Naive thymus-derived CD8-positive, alpha-beta T cell (primary cell): ENCODE results near the gene ZNF460. TPM values are rescaled to one million over a fixed set of nuclear protein-coding genes. Genes with fewer than 3 reads are reported as not detected.

ENCODE experiments used
- ATAC-seq, 2 donors: fragments of 150-1000 bp; cut with Tn5 transposase in 1 of 2; sonication (Bioruptor Pico), chemical (Tn5 transposase) in 1 of 2; 1 replicate in 1 of 2; 2 replicates in 1 of 2; pipeline ENCODE4 v1.10.0; 2021; ENCODE audit warnings: mild to moderate bottlenecking in 2 of 2, moderate library complexity in 2 of 2
- POLR2A ChIA-PET: fragments of 350-600 bp; sonication (Branson Sonifier 250); formaldehyde crosslinking; loops from one replicate; lab custom pipeline; 2021; ENCODE audit warnings: antibody characterized with exemption; lab: Charles Lee
- DNase-seq, 10 donors: peaks; one replicate each; pipeline versions ENCODE4 v3.0.0 to v3.0.0-alpha.2; 2020 to 2022
- H3K27ac Mint-ChIP-seq, 10 donors: one replicate each; pipeline ENCODE4 v1.8.0; 2020 to 2022; ENCODE audit warnings: mild to moderate bottlenecking in 10 of 10, mixed read lengths in 10 of 10, moderate library complexity in 4 of 10, inconsistent platforms in 1 of 10
- H3K27me3 Mint-ChIP-seq, 5 donors: one replicate each; pipeline ENCODE4 v1.8.0; 2021 to 2022; ENCODE audit warnings: mixed read lengths in 5 of 5
- H3K36me3 Mint-ChIP-seq, 3 donors: one replicate each; pipeline ENCODE4 v1.8.0; 2020 to 2022; ENCODE audit warnings: mixed read lengths in 3 of 3, mild to moderate bottlenecking in 2 of 3, inconsistent platforms in 1 of 3
- H3K4me1 Mint-ChIP-seq, 4 donors: one replicate each; pipeline ENCODE4 v1.8.0; 2021 to 2022; ENCODE audit warnings: mixed read lengths in 4 of 4
- H3K4me3 Mint-ChIP-seq, 10 donors: one replicate each; pipeline ENCODE4 v1.8.0; 2020 to 2022; ENCODE audit warnings: mild to moderate bottlenecking in 10 of 10, mixed read lengths in 10 of 10, moderate library complexity in 6 of 10, inconsistent platforms in 1 of 10
- H3K9me3 Mint-ChIP-seq, 9 donors: one replicate each; pipeline ENCODE4 v1.8.0; 2020 to 2022; ENCODE audit warnings: mixed read lengths in 9 of 9, mild to moderate bottlenecking in 3 of 9, inconsistent platforms in 1 of 9, moderate library complexity in 1 of 9
- polyA plus RNA-seq, 3 donors: library from polyadenylated mRNA; unstranded; fragments of 300-500 nt; fragmentation: Illumina TruSeq; gene quantifications; one replicate each; pipeline ENCODE4 v1.2.3, GENCODE V29; 2021
- total RNA-seq, 8 experiments: library from RNA in 2 of 8; stranded (reverse) in 2 of 8; gene quantifications; one replicate each; pipeline ENCODE4 v1.2.3 and lab custom pipeline; 2021 to 2026

ZNF460 gene
- total RNA-seq (10 to 100 TPM; 74.4 to 85.3 TPM), polyA plus RNA-seq (1 to 10 TPM; 5.4 to 9.4 (median 6.0) TPM), total RNA-seq (lab: John Stamatoyannopoulos, UW) (73.0 to 197 (median 121) reads per million in 6 experiments)

DNA sequence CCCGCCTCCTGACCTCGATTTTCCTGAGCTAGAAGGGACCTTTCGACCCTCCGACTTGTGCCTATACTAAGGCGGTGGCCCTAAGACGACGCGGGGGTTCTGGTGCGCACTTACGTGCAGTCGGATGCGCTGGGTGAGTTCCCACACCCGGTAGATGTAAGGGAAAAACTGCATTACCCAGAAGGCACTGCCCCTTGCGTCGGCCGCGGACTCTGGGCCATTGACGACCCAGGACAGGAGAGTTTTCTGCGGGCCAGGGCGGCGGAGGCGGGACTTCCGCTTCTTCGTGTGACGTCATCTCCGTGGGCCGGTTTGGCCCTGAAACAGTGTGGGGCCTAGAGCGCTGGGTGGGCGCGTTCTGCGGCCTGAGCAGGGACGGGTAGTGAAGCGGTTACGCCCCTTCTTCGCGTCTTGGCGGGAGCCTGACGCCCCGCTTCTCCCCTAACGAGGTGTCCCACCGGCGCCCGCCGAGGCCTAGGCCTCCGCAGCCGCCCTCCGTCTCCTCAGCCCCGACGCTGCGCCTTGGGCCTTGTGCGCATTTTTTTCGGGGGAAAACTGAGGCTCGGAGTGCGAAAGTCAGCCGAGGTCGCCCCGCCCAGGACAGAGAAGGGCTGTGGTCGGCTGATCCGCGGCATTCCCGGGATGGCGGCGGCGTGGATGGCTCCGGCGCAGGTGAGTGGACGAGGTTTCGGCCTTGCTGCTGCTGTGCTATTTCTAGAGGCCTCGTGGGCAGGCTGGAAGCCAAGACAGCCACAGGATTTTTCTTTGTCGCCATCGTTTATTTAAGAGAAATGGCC, at the start of gene ZNF460:
Gene ZNF460, plus strand, starts transcription at position 321 of the 797 bp plus-strand sequence. Its CDS starts 322 bp downstream, at position 643.
- DNase-seq = peak; percentile 92 to 99 (median 96)
- Mint-ChIP-seq H3K4me1 (peaks cover 20 to 40% (median 32%) of the 10 kb centered on the region in 4 donors), H3K36me3 (peaks cover 5 to 40% (median 37%) of the 10 kb centered on the region in 3 donors), H3K27me3 (no peaks in the 10 kb centered on the region), H3K4me3 (no peak within 1 kb of the TSS), H3K27ac (no peak within 1 kb of the TSS), H3K9me3 (peaks cover 0 to 9% (median 0%) of the 10 kb centered on the region in 9 donors)
- peak; percentile 90 to 92 for ATAC-seq
- POLR2A ChIA-PET = interaction anchor here (1.1 to 1.8 kb wide), 3 partner anchors 40 to 722 kb away, joined by 4 to 11 read pairs (median 5); partner anchors contain the start of genes ZNF304, ZNF606 and ZNF805

DNA sequence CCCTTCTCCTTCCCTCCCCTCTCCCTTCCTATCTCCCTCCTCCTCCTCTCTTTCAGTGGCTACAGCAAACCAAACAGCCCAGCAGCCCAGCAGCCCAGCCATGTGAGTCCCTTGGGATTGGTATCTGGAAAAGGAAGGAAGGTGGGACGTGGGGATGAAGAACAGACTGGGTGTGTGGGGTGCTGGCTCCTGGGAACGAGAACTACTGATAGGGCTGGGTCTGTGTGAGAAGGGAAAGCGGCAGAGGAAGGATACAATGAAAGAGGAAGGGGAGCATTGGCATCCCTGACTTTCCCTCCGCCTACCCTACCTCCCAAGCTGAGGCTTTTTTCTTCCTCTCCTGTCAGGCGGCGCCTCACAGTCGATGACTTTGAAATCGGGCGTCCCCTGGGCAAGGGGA, 48.6 kb upstream of the ZNF460 start:
- no peak for DNase-seq
- Mint-ChIP-seq H3K4me1 (peaks cover 0 to 2% (median 0%) of the 10 kb centered on the region in 4 donors), H3K4me3 (no peak overlapping the region), H3K9me3 (peaks cover 0 to 30% (median 14%) of the 10 kb centered on the region in 9 donors), H3K27ac (no peak overlapping the region), H3K36me3 (peaks cover 4 to 15% (median 9%) of the 10 kb centered on the region in 3 donors), H3K27me3 (peaks cover 0 to 14% (median 4%) of the 10 kb centered on the region in 5 donors)
- POLR2A ChIA-PET = no interaction called here
- no peak for ATAC-seq

DNA sequence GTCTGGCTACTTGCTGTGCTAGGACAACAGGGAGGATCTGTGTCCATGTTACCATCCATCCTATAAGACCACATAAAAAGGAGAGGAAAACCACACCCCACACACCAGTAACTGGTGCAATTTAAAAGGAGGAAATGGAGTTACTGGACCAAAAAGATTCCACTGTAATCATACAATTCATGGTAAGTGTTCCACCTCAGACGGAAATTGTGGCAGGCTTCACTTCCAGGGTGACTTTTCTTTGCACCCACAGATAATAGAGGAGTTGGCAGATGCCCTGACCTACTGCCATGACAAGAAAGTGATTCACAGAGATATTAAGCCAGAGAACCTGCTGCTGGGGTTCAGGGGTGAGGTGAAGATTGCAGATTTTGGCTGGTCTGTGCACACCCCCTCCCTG, 47.1 kb upstream of the ZNF460 start:
- peaks cover 0 to 15% (median 5%) of the 10 kb centered on the region in 3 donors for H3K36me3 Mint-ChIP-seq
- H3K27me3 Mint-ChIP-seq = peaks cover 0 to 14% (median 4%) of the 10 kb centered on the region in 5 donors
- no peak overlapping the region for H3K4me3 Mint-ChIP-seq
- H3K9me3 Mint-ChIP-seq = peaks cover 0 to 22% (median 8%) of the 10 kb centered on the region in 9 donors
- no peak for ATAC-seq
- no peak overlapping the region for H3K27ac Mint-ChIP-seq
- no peaks in the 10 kb centered on the region for H3K4me1 Mint-ChIP-seq
- DNase-seq = no peak
- POLR2A ChIA-PET = no interaction called here

DNA sequence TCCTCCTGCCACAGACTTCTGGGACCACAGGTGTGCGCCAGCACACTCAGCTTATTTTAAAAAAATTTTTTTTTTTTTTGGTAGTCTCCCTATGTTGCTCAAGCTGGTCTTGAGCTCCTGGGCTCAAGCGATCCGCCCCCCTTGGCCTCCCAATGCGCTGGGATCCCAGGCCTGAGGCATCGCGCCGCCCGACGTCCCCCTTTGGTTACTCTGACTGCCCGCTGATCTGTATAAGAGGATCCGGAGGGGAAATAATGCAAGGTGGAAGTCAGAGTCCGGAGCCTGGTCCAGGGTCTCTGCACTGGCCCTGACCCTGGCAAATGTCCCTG, 40.3 kb upstream of the ZNF460 start:
- H3K4me3 Mint-ChIP-seq = peak overlapping the region; percentile 90 to 97 (median 94)
- H3K9me3 Mint-ChIP-seq = peaks cover 0 to 7% (median 3%) of the 10 kb centered on the region in 9 donors
- H3K36me3 Mint-ChIP-seq = peaks cover 12 to 37% (median 18%) of the 10 kb centered on the region in 3 donors
- ATAC-seq = peak in 1 of 2 donors; percentile 2
- peak overlapping the region; percentile 94 to 99 (median 98) for H3K27ac Mint-ChIP-seq
- POLR2A ChIA-PET = interaction anchor here (0.6 to 2.2 kb wide), 9 partner anchors 40 to 1163 kb away, joined by 3 to 11 read pairs (median 3); partner anchors contain the start of genes ZNF154, ZNF304, ZNF460 and ZSCAN5A
- DNase-seq = peak in 1 of 10 donors; percentile 7
- peaks cover 14 to 39% (median 35%) of the 10 kb centered on the region in 4 donors for H3K4me1 Mint-ChIP-seq
- no peaks in the 10 kb centered on the region for H3K27me3 Mint-ChIP-seq

DNA sequence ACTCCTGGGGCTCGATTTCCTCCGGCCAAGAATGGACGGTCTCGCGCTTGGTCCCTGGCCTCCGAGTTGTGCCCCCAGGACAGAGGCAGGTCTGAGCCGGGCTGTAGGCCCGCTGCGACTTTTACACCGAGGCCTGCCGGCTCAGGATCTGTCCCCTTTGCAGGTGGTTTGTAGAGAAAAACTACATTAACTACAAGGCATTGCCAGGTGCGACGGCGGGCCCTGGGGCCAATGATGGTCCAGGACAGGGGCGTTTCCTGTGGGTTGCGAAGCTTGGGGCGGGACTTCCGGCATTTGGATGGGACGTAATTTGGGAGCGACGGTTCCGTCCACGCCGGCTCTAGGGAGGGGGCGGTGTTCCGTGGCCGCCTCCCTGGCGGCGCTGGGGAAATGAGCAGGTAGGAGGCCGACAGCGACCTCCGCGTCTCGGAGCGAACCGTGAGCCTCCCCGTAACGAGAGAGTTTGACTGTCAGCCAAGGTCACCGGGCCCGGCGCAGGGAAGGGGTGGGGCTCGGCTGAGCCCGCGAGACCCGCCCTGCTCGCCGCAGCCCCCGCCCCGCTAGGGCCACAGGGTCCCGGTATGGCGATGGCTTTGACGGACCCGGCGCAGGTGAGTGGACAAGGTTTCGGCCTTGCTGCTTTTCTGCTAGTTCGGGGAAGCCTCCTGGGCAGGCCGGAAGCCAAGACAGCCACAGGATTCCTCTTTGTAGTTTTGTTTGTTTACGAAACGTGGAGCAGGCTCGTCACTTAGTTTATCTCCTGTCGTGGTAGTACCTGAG, 39.8 kb upstream of the ZNF460 start, which contains the start of gene ZNF805:
Gene ZNF805, plus strand, starts transcription at position 322 of the 780 bp plus-strand sequence. Its CDS starts 260 bp downstream, at position 582.
- H3K36me3 Mint-ChIP-seq = peaks cover 15 to 38% (median 24%) of the 10 kb centered on the region in 3 donors
- peaks cover 0 to 7% (median 2%) of the 10 kb centered on the region in 9 donors for H3K9me3 Mint-ChIP-seq
- H3K4me1 Mint-ChIP-seq = peaks cover 14 to 39% (median 36%) of the 10 kb centered on the region in 4 donors
- ATAC-seq (peak; percentile 92 to 93), DNase-seq (peak; percentile 92 to 98 (median 96))
- H3K4me3 Mint-ChIP-seq = peak within 1 kb of the TSS; percentile 90 to 97 (median 94)
- no peaks in the 10 kb centered on the region for H3K27me3 Mint-ChIP-seq
- peak within 1 kb of the TSS; percentile 94 to 99 (median 98) for H3K27ac Mint-ChIP-seq
- POLR2A ChIA-PET = interaction anchor here (0.5 to 2.2 kb wide), 11 partner anchors 39 to 1023 kb away, joined by 3 to 11 read pairs (median 4); partner anchors contain the start of genes ZNF154, ZNF264, ZNF304 and ZNF460

DNA sequence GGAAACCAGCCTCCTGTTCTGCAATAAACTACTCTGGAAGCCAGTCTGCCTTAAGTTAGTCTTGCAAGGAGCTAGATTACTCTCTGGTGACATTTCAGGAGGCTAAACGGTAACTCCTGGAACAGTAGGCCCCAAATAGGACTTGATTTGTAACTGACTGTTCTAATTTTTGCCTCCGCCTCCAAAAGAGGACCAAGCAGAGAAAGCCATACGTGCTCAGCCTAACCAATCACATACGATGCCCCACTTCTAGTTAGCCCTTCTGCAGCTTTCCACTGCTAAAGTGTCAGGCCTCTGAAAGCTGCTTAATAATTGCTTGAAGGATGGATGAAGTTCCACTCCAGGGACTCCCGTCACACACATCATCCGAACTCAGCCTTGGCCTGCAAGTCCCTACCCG, 39.1 kb upstream of the ZNF460 start:
- H3K4me3 Mint-ChIP-seq = peak overlapping the region; percentile 90 to 97 (median 94)
- peaks cover 19 to 40% (median 31%) of the 10 kb centered on the region in 3 donors for H3K36me3 Mint-ChIP-seq
- POLR2A ChIA-PET = interaction anchor here (1.2 to 2.2 kb wide), 4 partner anchors 38 to 61 kb away, joined by 3 to 11 read pairs (median 6); partner anchors contain the start of genes ZNF264 and ZNF460
- ATAC-seq = no peak
- H3K27ac Mint-ChIP-seq = peak overlapping the region; percentile 94 to 99 (median 98)
- DNase-seq = no peak
- H3K27me3 Mint-ChIP-seq = no peaks in the 10 kb centered on the region
- peaks cover 0 to 9% (median 3%) of the 10 kb centered on the region in 9 donors for H3K9me3 Mint-ChIP-seq
- H3K4me1 Mint-ChIP-seq = peaks cover 16 to 42% (median 36%) of the 10 kb centered on the region in 4 donors

DNA sequence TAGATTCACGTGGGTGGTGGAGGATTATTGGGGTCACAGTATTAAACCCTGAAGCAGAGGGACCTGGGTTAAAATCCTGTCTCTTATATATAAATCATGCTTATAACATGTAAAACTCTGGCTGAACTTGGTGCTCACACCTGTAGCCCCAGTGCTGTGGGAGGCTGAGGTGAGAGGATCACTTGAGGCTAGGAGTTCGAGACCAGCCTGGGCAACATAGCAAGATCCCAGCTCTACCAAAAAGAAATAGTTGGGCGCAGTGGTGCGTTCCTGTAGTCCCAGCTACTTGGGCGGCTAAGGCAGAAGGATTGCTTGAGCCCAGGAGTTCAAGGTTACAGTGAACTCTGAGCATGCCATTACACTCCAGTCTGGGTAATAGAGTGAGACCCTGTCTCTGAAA, 37.5 kb upstream of the ZNF460 start:
- H3K4me1 Mint-ChIP-seq = peaks cover 16 to 42% (median 36%) of the 10 kb centered on the region in 4 donors
- peaks cover 22 to 56% (median 47%) of the 10 kb centered on the region in 3 donors for H3K36me3 Mint-ChIP-seq
- H3K27ac Mint-ChIP-seq = peak overlapping the region in 6 of 10 donors; percentile 4 to 74 (median 44)
- DNase-seq = no peak
- no peak for ATAC-seq
- peaks cover 0 to 16% (median 3%) of the 10 kb centered on the region in 9 donors for H3K9me3 Mint-ChIP-seq
- H3K27me3 Mint-ChIP-seq = no peaks in the 10 kb centered on the region
- H3K4me3 Mint-ChIP-seq = peak overlapping the region in 7 of 10 donors; percentile 7 to 94 (median 48)
- POLR2A ChIA-PET = no interaction called here

DNA sequence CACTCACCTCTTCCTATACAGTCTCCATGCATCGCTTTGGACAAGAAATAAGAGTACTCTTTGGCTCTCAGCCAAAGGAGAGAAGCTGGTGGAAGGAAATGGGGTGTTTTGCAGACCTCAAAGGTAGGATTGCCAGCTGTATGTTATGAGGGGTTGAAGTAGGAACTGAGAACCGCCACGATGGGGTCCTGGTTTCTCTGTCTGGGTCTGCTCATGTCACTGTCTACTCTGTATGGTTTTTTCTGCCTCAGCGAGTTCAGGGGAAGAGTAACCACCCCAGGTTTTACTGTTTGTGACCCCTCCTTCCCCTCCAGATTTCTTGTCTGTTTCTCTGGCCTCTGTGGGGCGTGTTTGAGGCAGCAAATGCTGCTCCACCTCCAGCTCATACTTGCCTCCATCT, 35.8 kb upstream of the ZNF460 start:
- Mint-ChIP-seq H3K9me3 (peaks cover 0 to 25% (median 4%) of the 10 kb centered on the region in 9 donors), H3K4me1 (peaks cover 16 to 42% (median 36%) of the 10 kb centered on the region in 4 donors), H3K27ac (no peak overlapping the region), H3K36me3 (peaks cover 22 to 69% (median 64%) of the 10 kb centered on the region in 3 donors), H3K27me3 (no peaks in the 10 kb centered on the region), H3K4me3 (peak overlapping the region in 1 of 10 donors; percentile 19)
- DNase-seq (no peak), ATAC-seq (no peak)
- POLR2A ChIA-PET = interaction anchor here (0.7 kb wide), 2 partner anchors 16 to 1053 kb away, joined by 3 to 4 read pairs; no protein-coding TSS in a partner anchor

DNA sequence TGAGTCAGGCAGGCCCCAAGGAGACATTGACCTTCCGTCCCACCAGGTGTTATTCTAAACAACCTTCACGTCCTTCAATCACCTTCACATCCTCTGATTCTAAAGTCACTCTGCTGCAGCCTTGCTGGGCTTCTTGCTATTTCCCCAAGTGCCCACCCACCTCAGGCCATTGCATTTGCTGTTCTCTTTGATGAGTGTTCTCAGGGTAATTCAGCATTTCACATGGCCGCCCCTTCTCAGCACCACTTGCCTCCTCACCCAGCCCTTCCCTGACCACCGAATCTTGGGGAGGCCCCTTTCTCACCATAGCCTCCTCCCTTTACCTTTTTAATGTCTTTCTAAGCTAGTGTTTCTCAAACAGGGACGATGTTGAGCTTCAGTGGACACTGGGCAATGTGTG, 35.2 kb upstream of the ZNF460 start:
- Mint-ChIP-seq H3K27me3 (no peaks in the 10 kb centered on the region), H3K4me1 (peaks cover 14 to 40% (median 34%) of the 10 kb centered on the region in 4 donors), H3K36me3 (peaks cover 25 to 71% (median 70%) of the 10 kb centered on the region in 3 donors), H3K9me3 (peaks cover 0 to 27% (median 6%) of the 10 kb centered on the region in 9 donors), H3K27ac (peak overlapping the region in 1 of 10 donors; percentile 41), H3K4me3 (peak overlapping the region in 2 of 10 donors; percentile 19 to 38)
- no peak for ATAC-seq
- POLR2A ChIA-PET = interaction anchor here (0.7 kb wide), 1 partner anchor 1053 kb away, joined by 3 read pairs; no protein-coding TSS in a partner anchor
- DNase-seq = no peak

DNA sequence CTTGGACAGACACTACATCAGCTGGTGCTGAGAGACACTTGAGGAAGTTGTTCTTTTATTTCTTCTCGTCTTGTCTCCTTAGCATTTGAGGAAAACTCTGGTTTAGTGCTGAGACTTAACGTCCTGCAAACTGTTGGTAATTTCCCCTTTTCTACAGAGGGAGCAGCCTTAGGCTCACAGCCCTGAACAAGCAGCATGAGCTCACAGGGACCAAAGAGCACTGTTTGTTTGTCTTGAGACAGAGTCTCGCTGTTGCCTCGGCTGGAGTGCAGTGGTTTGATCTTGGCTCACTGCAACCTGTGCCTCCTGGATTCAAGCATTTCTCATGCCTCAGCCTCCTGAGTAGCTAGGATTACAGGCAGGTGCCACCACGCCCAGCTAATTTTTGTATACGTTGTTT, 34.3 kb upstream of the ZNF460 start:
- Mint-ChIP-seq H3K27me3 (no peaks in the 10 kb centered on the region), H3K36me3 (peaks cover 29 to 79% (median 78%) of the 10 kb centered on the region in 3 donors), H3K4me3 (peak overlapping the region in 1 of 10 donors; percentile 56), H3K4me1 (peaks cover 12 to 37% (median 30%) of the 10 kb centered on the region in 4 donors), H3K27ac (no peak overlapping the region), H3K9me3 (peaks cover 3 to 32% (median 14%) of the 10 kb centered on the region in 9 donors)
- no peak for ATAC-seq
- POLR2A ChIA-PET = interaction anchor here (0.6 kb wide), 1 partner anchor 651 kb away, joined by 6 read pairs; the partner anchor contains the start of gene ZNF71
- no peak for DNase-seq

DNA sequence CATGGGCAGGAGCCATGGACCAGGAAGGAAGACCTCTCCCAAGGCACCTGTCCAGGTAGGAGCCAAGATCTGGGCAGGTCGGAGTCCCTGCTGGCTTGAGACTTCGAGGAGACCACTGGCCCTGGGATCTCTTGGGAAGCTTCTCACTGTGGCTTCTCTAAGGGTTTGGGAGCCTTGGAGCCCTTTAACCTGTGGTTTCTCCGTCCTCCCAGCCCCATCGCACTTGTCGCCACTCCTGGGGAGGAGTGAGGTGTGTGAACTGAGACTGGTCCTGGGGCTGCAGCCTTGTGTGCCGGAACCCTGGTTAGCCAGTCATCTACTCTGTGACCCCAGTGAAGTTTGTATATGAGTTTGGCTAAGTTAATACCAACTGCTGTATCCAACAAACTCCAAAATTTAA, 31.6 kb upstream of the ZNF460 start:
- peaks cover 53 to 100% (median 92%) of the 10 kb centered on the region in 3 donors for H3K36me3 Mint-ChIP-seq
- H3K4me3 Mint-ChIP-seq = no peak overlapping the region
- DNase-seq = no peak
- no peaks in the 10 kb centered on the region for H3K27me3 Mint-ChIP-seq
- H3K9me3 Mint-ChIP-seq = peaks cover 5 to 59% (median 30%) of the 10 kb centered on the region in 9 donors
- H3K27ac Mint-ChIP-seq = no peak overlapping the region
- peaks cover 3 to 14% (median 8%) of the 10 kb centered on the region in 4 donors for H3K4me1 Mint-ChIP-seq
- no peak for ATAC-seq
- POLR2A ChIA-PET = no interaction called here
